HEK293 (cell line): ENCODE measurements around the gene DHRS7C.

Source experiments
- ATF2 ChIP-seq: fragments of 450-650 bp; formaldehyde crosslinking; IDR thresholded peaks from 2 replicates; pipeline ENCODE4 v1.5.1; 2016; ENCODE audit warnings: missing biosample characterization, missing genetic modification characterization, low read depth
- GFI1B ChIP-seq: fragments of 450-650 bp; formaldehyde crosslinking; IDR thresholded peaks from 2 replicates; pipeline ENCODE4 v1.5.1; 2016; ENCODE audit warnings: missing biosample characterization, missing genetic modification characterization
- GLIS1 ChIP-seq: fragments of 450-650 bp; formaldehyde crosslinking; IDR thresholded peaks from 2 replicates; pipeline ENCODE4 v1.5.1; 2016; ENCODE audit warnings: missing biosample characterization, missing genetic modification characterization
- HIC1 ChIP-seq: fragments of 450-650 bp; formaldehyde crosslinking; IDR thresholded peaks from 2 replicates; pipeline ENCODE4 v1.5.1; 2016; ENCODE audit warnings: missing biosample characterization, missing genetic modification characterization
- KLF7 ChIP-seq: fragments of 450-650 bp; formaldehyde crosslinking; IDR thresholded peaks from 2 replicates; pipeline ENCODE4 v1.5.1; 2016; ENCODE audit warnings: missing biosample characterization, missing genetic modification characterization, borderline replicate concordance
- PATZ1 ChIP-seq: fragments of 450-650 bp; formaldehyde crosslinking; IDR thresholded peaks from 2 replicates; pipeline ENCODE4 v1.5.1; 2016; ENCODE audit warnings: missing biosample characterization, missing genetic modification characterization
- REPIN1 ChIP-seq: fragments of 450-650 bp; formaldehyde crosslinking; IDR thresholded peaks from 2 replicates; pipeline ENCODE4 v1.5.1; 2017; ENCODE audit warnings: missing biosample characterization, missing genetic modification characterization, low read depth
- ZBTB49 ChIP-seq: fragments of 450-650 bp; formaldehyde crosslinking; IDR thresholded peaks from 2 replicates; pipeline ENCODE4 v1.5.1; 2016; ENCODE audit warnings: missing biosample characterization, missing genetic modification characterization, low read depth
- ZNF114 ChIP-seq: fragments of 450-650 bp; formaldehyde crosslinking; IDR thresholded peaks from 2 replicates; pipeline ENCODE4 v1.5.0; 2017; ENCODE audit warnings: missing biosample characterization, missing genetic modification characterization
- ZNF132 ChIP-seq: fragments of 450-650 bp; formaldehyde crosslinking; IDR thresholded peaks from 2 replicates; pipeline ENCODE4 v1.5.1; 2017; ENCODE audit warnings: missing biosample characterization, missing genetic modification characterization, borderline replicate concordance
- ZNF214 ChIP-seq: fragments of 450-650 bp; formaldehyde crosslinking; IDR thresholded peaks from 2 replicates; pipeline ENCODE4 v1.5.1; 2017; ENCODE audit warnings: missing biosample characterization, mild to moderate bottlenecking, missing genetic modification characterization, borderline replicate concordance
- ZNF221 ChIP-seq: fragments of 450-650 bp; formaldehyde crosslinking; IDR thresholded peaks from 2 replicates; pipeline ENCODE4 v1.5.1; 2017; ENCODE audit warnings: missing biosample characterization, missing genetic modification characterization, borderline replicate concordance
- ZNF266 ChIP-seq: fragments of 450-650 bp; formaldehyde crosslinking; IDR thresholded peaks from 2 replicates; pipeline ENCODE4 v1.5.1; 2016; ENCODE audit warnings: missing biosample characterization, missing genetic modification characterization, low read depth
- ZNF302 ChIP-seq: fragments of 450-650 bp; formaldehyde crosslinking; IDR thresholded peaks from 2 replicates; pipeline ENCODE4 v1.5.1; 2016; ENCODE audit warnings: missing biosample characterization, missing genetic modification characterization, low read depth
- ZNF394 ChIP-seq: fragments of 450-650 bp; formaldehyde crosslinking; IDR thresholded peaks from 2 replicates; pipeline ENCODE4 v1.5.1; 2016; ENCODE audit warnings: missing biosample characterization, missing genetic modification characterization, mild to moderate bottlenecking, moderate library complexity, borderline replicate concordance
- ZNF416 ChIP-seq: fragments of 450-650 bp; formaldehyde crosslinking; IDR thresholded peaks from 2 replicates; pipeline ENCODE4 v1.5.1; 2016; ENCODE audit warnings: missing biosample characterization, missing genetic modification characterization
- ZNF433 ChIP-seq: fragments of 450-650 bp; formaldehyde crosslinking; IDR thresholded peaks from 2 replicates; pipeline ENCODE4 v1.5.1; 2016; ENCODE audit warnings: missing biosample characterization, missing genetic modification characterization, low read depth
- ZNF473 ChIP-seq: fragments of 450-650 bp; formaldehyde crosslinking; IDR thresholded peaks from 2 replicates; pipeline ENCODE4 v1.5.1; 2017; ENCODE audit warnings: missing biosample characterization, missing genetic modification characterization
- ZNF518A ChIP-seq: fragments of 450-650 bp; formaldehyde crosslinking; conservative IDR thresholded peaks from 2 replicates; pipeline ENCODE4 v1.5.1; 2016; ENCODE audit warnings: low read depth, missing biosample characterization, missing genetic modification characterization
- ZNF529 ChIP-seq: fragments of 450-650 bp; formaldehyde crosslinking; IDR thresholded peaks from 2 replicates; pipeline ENCODE4 v1.5.1; 2017; ENCODE audit warnings: missing genetic modification characterization, missing biosample characterization; ENCODE audit not compliant: insufficient replicate concordance
- ZNF600 ChIP-seq: fragments of 450-650 bp; formaldehyde crosslinking; IDR thresholded peaks from 2 replicates; pipeline ENCODE4 v1.5.1; 2016; ENCODE audit warnings: missing biosample characterization, missing genetic modification characterization
- ZNF623 ChIP-seq: fragments of 450-650 bp; formaldehyde crosslinking; IDR thresholded peaks from 2 replicates; pipeline ENCODE4 v1.5.1; 2016; ENCODE audit warnings: missing biosample characterization, missing genetic modification characterization
- ZNF670 ChIP-seq: fragments of 450-650 bp; formaldehyde crosslinking; IDR thresholded peaks from 2 replicates; pipeline ENCODE4 v1.5.1; 2016; ENCODE audit warnings: missing biosample characterization, missing genetic modification characterization, low read depth
- ZNF785 ChIP-seq: fragments of 450-650 bp; formaldehyde crosslinking; IDR thresholded peaks from 2 replicates; pipeline ENCODE4 v1.5.1; 2016; ENCODE audit warnings: missing biosample characterization, missing genetic modification characterization
- ZSCAN23 ChIP-seq: fragments of 450-650 bp; formaldehyde crosslinking; IDR thresholded peaks from 2 replicates; pipeline ENCODE4 v1.5.1; 2016; ENCODE audit warnings: missing biosample characterization, missing genetic modification characterization

DHRS7C gene

GRCh38 chr17:9837551-9838471, 46.4 kb upstream of the DHRS7C start (continued):
- TF ChIP-seq ATF2 (tag by site-specific recombination) (no peak), ZBTB49 (tag by site-specific recombination) (no peak), GLIS1 (tag by site-specific recombination) (peak; percentile 70), KLF7 (tag by site-specific recombination) (no peak), REPIN1 (tag by site-specific recombination) (no peak), ZNF416 (tag by site-specific recombination) (no peak), ZNF214 (tag by site-specific recombination) (no peak), ZSCAN23 (no peak), ZNF114 (tag by site-specific recombination) (no peak), ZNF785 (no peak), PATZ1 (tag by site-specific recombination) (0 out of 2 replicates have a peak, but pooled peaks have one; percentile 18), ZNF518A (tag by site-specific recombination) (peak; percentile 47; the same call in 1 of the 2 replicates), ZNF302 (tag by site-specific recombination) (no peak), ZNF670 (tag by site-specific recombination) (no peak), ZNF529 (tag by site-specific recombination) (no peak), ZNF473 (tag by site-specific recombination) (no peak), HIC1 (no peak), ZNF221 (tag by site-specific recombination) (no peak), ZNF394 (tag by site-specific recombination) (0 out of 2 replicates have a peak, but pooled peaks have one; percentile 12), ZNF132 (no peak), ZNF623 (tag by site-specific recombination) (0 out of 2 replicates have a peak, but pooled peaks have one; percentile 14), GFI1B (tag by site-specific recombination) (no peak), ZNF600 (tag by site-specific recombination) (no peak), ZNF266 (no peak), ZNF433 (tag by site-specific recombination) (no peak)
